K562 (cell line): ENCODE measurements around the gene MATN1. TPM values are rescaled to one million over a fixed set of nuclear protein-coding genes. Genes with fewer than 3 reads are reported as not detected.
A peak's percentile ranks its signal among the peaks of the same experiment; 100 is the strongest.

Experiments used
- ARID4B ChIP-seq: sonication (generic); formaldehyde crosslinking; IDR thresholded peaks from 2 replicates; pipeline ENCODE4 v1.8.0; 2022; ENCODE audit warnings: mild to moderate bottlenecking, missing genetic modification reagents
- C11orf30 ChIP-seq: fragments of 450-650 bp; IDR thresholded peaks from 2 replicates; pipeline ENCODE4 v1.6.1; 2016; ENCODE audit warnings: low read depth, mild to moderate bottlenecking
- COPS2 ChIP-seq: fragments of 450-650 bp; conservative IDR thresholded peaks from 2 replicates; pipeline ENCODE4 v1.6.1; 2016; ENCODE audit warnings: mild to moderate bottlenecking, moderate library complexity
- HCFC1 ChIP-seq: IDR thresholded peaks from 2 replicates; pipeline ENCODE4 v1.6.1; 2012; ENCODE audit warnings: low read depth, low read length, improper control_type of control experiment
- HOXB6 ChIP-seq: fragments of 250-450 bp; sonication (Bioruptor Pico); IDR thresholded peaks from 2 replicates; pipeline ENCODE4 v1.5.1; 2022; ENCODE audit warnings: mild to moderate bottlenecking, borderline replicate concordance
- MCM5 ChIP-seq: fragments of 450-650 bp; IDR thresholded peaks from 2 replicates; pipeline ENCODE4 v1.6.1; 2016; ENCODE audit warnings: low read depth
- NONO ChIP-seq, 2 experiments: fragments of 200-400 bp in 1 of 2; fragments of 450-650 bp in 1 of 2; formaldehyde crosslinking in 1 of 2; IDR thresholded peaks; 2 replicates each; pipeline ENCODE4 v1.6.1; 2017; ENCODE audit warnings: low read depth in 2 of 2, mild to moderate bottlenecking in 2 of 2, moderate library complexity in 2 of 2, low read length in 1 of 2
- REST ChIP-seq, 2 experiments: fragments of 450-650 bp; formaldehyde crosslinking in 1 of 2; IDR thresholded peaks; 2 replicates each; pipeline versions ENCODE4 v1.4.0 to v1.6.1; 2014 to 2020; ENCODE audit warnings: mild to moderate bottlenecking in 2 of 2, borderline replicate concordance in 1 of 2, low read depth in 1 of 2
- SMAD4 ChIP-seq: fragments of 250-450 bp; sonication (Bioruptor Pico); conservative IDR thresholded peaks from 2 replicates; pipeline ENCODE4 v1.8.0; 2021; ENCODE audit warnings: inconsistent platforms, mild to moderate bottlenecking, moderate library complexity
- TAF9B ChIP-seq: fragments of 450-650 bp; IDR thresholded peaks from 2 replicates; pipeline ENCODE4 v1.6.1; 2018; ENCODE audit warnings: mild to moderate bottlenecking; ENCODE audit not compliant: partially characterized antibody
- TAL1 ChIP-seq: fragments of 450-650 bp; IDR thresholded peaks from 2 replicates; pipeline ENCODE4 v1.6.1; 2016; ENCODE audit warnings: mild to moderate bottlenecking
- U2AF1 ChIP-seq: fragments of 200-400 bp; formaldehyde crosslinking; optimal IDR thresholded peaks from 2 replicates; pipeline ENCODE3; 2017; ENCODE audit warnings: mild to moderate bottlenecking, low read depth, low read length, moderate library complexity
- ZNF175 ChIP-seq: fragments of 200-800 bp; sonication (Bioruptor generic); IDR thresholded peaks from 2 replicates; pipeline ENCODE4 v1.6.1; 2016; ENCODE audit warnings: low read depth, mild to moderate bottlenecking, missing genetic modification characterization, missing compliant biosample characterization
- ZNF347 ChIP-seq: fragments of 450-650 bp; formaldehyde crosslinking; IDR thresholded peaks from 2 replicates; pipeline ENCODE4 v1.4.0; 2020; ENCODE audit warnings: low read depth, mild to moderate bottlenecking, moderate library complexity
- ZZZ3 ChIP-seq: fragments of 450-650 bp; IDR thresholded peaks from 2 replicates; pipeline ENCODE4 v1.6.1; 2016; ENCODE audit warnings: antibody characterized with exemption, mild to moderate bottlenecking, moderate library complexity
- polyA plus RNA-seq, 8 experiments: library from polyadenylated mRNA; depleted of rRNA in 4 of 8; stranded (reverse) in 5 of 8; unstranded in 3 of 8; fragments of >200 nt; fragmentation: Nextera tagmentation in 2 of 8; fragmentation: Illumina TruSeq in 1 of 8; extraction: Ambion mirVana in 2 of 8; extraction: Trizol in 1 of 8; gene quantifications; 2 replicates each; pipeline versions ENCODE4 v1.2.1 to v1.2.3, GENCODE V29; 2011 to 2014; ENCODE audit warnings: inconsistent platforms in 1 of 8, missing spikeins in 1 of 8
- total RNA-seq, 7 experiments: library from RNA; depleted of rRNA in 6 of 7; stranded (reverse); fragments of >200 nt in 6 of 7; fragmentation: Illumina TruSeq in 2 of 7; extraction: Trizol in 2 of 7; gene quantifications; 2 replicates each; pipeline versions ENCODE4 v1.2.1 to v1.2.3, GENCODE V29; 2011 to 2021; ENCODE audit warnings: low replicate concordance in 1 of 7
- TF ChIP-seq, protein P1 (sequence below): fragments of 250-450 bp; sonication (Bioruptor Pico); IDR thresholded peaks from 2 replicates; pipeline ENCODE4 v1.5.0; 2021

Gene MATN1
- total and polyA plus RNA-seq, 9 of the 15 experiments (the other 6 are each of a cell fraction or from before 2014, with no cell fraction given) = 0.10 to 2.3 (median 1.2) TPM

DNA sequence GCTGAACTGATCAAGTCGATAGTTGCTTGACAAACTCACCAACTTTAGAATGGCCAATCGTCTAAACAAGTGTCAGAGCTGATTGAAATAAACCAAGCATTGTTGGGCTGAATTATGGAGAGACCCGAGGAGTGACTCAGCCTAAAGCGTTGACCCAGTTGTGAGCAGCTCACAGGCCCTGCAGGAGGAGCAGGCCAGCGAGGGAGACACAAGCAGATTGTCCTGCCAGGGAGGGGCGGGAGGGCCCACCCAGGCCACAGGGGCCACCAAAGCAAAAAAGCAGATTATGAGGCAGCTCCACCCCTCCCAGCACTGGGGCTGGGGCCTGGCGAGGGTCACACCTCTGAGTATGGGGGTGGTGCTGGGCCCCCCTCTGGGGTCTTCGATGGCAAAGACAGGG is 10.1 kb upstream of the MATN1 start (continued):
- no peak for TF ChIP-seq TAF9B
- peak; percentile 23; the same call in 1 of the 2 replicates for TF ChIP-seq SMAD4 (CRISPR knock-in tag)
- no peak for TF ChIP-seq ARID4B
- no peak for TF ChIP-seq MCM5
- TF ChIP-seq NONO (IDR thresholded peaks at IDR 0.05; ENCODE audit: low read depth in 2 of 2, low read length in 1 of 2) = no peak
- no peak for TF ChIP-seq REST (IDR thresholded peaks at IDR 0.05; ENCODE audit: borderline replicate concordance)
- no peak for TF ChIP-seq REST (CRISPR knock-in tag; IDR thresholded peaks at IDR 0.05; ENCODE audit: low read depth)
- no peak for TF ChIP-seq ZZZ3
- no peak for TF ChIP-seq U2AF1
- no peak for TF ChIP-seq HOXB6 (CRISPR knock-in tag)
- TF ChIP-seq COPS2 = no peak
- peak; percentile 57; the same call in 1 of the 2 replicates for TF ChIP-seq C11orf30
- no peak for TF ChIP-seq ZNF347 (CRISPR knock-in tag)
- no peak for TF ChIP-seq TAL1
- TF ChIP-seq HCFC1 = no peak
- no peak for TF ChIP-seq ZNF175 (CRISPR knock-in tag)
- TF ChIP-seq, protein P1, sequence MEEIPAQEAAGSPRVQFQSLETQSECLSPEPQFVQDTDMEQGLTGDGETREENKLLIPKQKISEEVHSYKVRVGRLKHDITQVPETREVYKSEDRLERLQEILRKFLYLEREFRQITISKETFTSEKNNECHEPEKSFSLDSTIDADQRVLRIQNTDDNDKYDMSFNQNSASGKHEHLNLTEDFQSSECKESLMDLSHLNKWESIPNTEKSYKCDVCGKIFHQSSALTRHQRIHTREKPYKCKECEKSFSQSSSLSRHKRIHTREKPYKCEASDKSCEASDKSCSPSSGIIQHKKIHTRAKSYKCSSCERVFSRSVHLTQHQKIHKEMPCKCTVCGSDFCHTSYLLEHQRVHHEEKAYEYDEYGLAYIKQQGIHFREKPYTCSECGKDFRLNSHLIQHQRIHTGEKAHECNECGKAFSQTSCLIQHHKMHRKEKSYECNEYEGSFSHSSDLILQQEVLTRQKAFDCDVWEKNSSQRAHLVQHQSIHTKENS (CRISPR knock-in tag) = no peak
